Activated CD8-positive, alpha-beta T cell treated with anti-CD3 and anti-CD28 coated beads for 36 hours (primary cell): ENCODE measurements around the gene KIF13A. TPM values are rescaled to one million over a fixed set of nuclear protein-coding genes. Genes with fewer than 3 reads are reported as not detected.
"Not testable (repeated sequence)": the region's sequence is repeated elsewhere in the genome, so short reads cannot be mapped to it uniquely, and the experiment has no call there.

Experiments used
- ATAC-seq: fragments of 200-7000 bp; cut with Tn5 transposase; one replicate; pipeline ENCODE4 v1.10.0; 2021; ENCODE audit warnings: mild to moderate bottlenecking, moderate library complexity
- CTCF ChIA-PET: fragments of 350-600 bp; sonication (Branson Sonifier 250); formaldehyde crosslinking; loops from one replicate; lab custom pipeline; 2021; ENCODE audit warnings: antibody characterized with exemption; lab: Charles Lee
- POLR2A ChIA-PET: fragments of 350-600 bp; sonication (Branson Sonifier 250); formaldehyde crosslinking; loops from one replicate; lab custom pipeline; 2021; ENCODE audit warnings: antibody characterized with exemption; lab: Charles Lee
- DNase-seq: peaks from one replicate; pipeline ENCODE4 v3.0.0-alpha.2; 2020
- H3K27ac Mint-ChIP-seq: one replicate; pipeline ENCODE4 v1.8.0; 2021; ENCODE audit warnings: mild to moderate bottlenecking, mixed read lengths
- H3K27me3 Mint-ChIP-seq: one replicate; pipeline ENCODE4 v1.8.0; 2021; ENCODE audit warnings: mixed read lengths
- H3K36me3 Mint-ChIP-seq: one replicate; pipeline ENCODE4 v1.8.0; 2021; ENCODE audit warnings: low read depth, mixed read lengths
- H3K4me1 Mint-ChIP-seq: one replicate; pipeline ENCODE4 v1.8.0; 2021; ENCODE audit warnings: low read depth, mixed read lengths
- H3K4me3 Mint-ChIP-seq: one replicate; pipeline ENCODE4 v1.8.0; 2021; ENCODE audit warnings: mild to moderate bottlenecking, moderate library complexity, mixed read lengths
- H3K9me3 Mint-ChIP-seq: one replicate; pipeline ENCODE4 v1.8.0; 2021; ENCODE audit warnings: mixed read lengths
- intact Hi-C: fragments of 100-400 bp; cut with micrococcal nuclease; formaldehyde crosslinking; loops from one replicate; pipeline ENCODE4 v1.10.0; 2022
- total RNA-seq, 2 experiments: library from RNA; stranded (reverse); gene quantifications; one replicate each; pipeline ENCODE4 v1.2.3, GENCODE V29; 2021
- TF ChIP-seq, protein P1 (sequence below): fragments of 200-600 bp; IDR thresholded peaks from one replicate; pipeline ENCODE4 v1.8.0; 2022; ENCODE audit warnings: antibody characterized with exemption, mild to moderate bottlenecking

KIF13A gene
- total RNA-seq, 2 experiments from 2014 or later, result not detected

GRCh38 chr6:17865243-17865642, 122.2 kb downstream of the KIF13A start:
- ChIA-PET CTCF (no interaction called here), POLR2A (no interaction called here)
- Mint-ChIP-seq H3K36me3 (no peaks in the 10 kb centered on the region), H3K4me1 (no peaks in the 10 kb centered on the region), H3K27me3 (peaks cover 7% of the 10 kb centered on the region), H3K4me3 (no peak overlapping the region), H3K9me3 (no peaks in the 10 kb centered on the region), H3K27ac (no peak overlapping the region)
- DNase-seq (no peak), ATAC-seq (no peak)
- intact Hi-C loops, result no loop called here
- TF ChIP-seq, protein P1, sequence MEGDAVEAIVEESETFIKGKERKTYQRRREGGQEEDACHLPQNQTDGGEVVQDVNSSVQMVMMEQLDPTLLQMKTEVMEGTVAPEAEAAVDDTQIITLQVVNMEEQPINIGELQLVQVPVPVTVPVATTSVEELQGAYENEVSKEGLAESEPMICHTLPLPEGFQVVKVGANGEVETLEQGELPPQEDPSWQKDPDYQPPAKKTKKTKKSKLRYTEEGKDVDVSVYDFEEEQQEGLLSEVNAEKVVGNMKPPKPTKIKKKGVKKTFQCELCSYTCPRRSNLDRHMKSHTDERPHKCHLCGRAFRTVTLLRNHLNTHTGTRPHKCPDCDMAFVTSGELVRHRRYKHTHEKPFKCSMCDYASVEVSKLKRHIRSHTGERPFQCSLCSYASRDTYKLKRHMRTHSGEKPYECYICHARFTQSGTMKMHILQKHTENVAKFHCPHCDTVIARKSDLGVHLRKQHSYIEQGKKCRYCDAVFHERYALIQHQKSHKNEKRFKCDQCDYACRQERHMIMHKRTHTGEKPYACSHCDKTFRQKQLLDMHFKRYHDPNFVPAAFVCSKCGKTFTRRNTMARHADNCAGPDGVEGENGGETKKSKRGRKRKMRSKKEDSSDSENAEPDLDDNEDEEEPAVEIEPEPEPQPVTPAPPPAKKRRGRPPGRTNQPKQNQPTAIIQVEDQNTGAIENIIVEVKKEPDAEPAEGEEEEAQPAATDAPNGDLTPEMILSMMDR, result no peak

DNA sequence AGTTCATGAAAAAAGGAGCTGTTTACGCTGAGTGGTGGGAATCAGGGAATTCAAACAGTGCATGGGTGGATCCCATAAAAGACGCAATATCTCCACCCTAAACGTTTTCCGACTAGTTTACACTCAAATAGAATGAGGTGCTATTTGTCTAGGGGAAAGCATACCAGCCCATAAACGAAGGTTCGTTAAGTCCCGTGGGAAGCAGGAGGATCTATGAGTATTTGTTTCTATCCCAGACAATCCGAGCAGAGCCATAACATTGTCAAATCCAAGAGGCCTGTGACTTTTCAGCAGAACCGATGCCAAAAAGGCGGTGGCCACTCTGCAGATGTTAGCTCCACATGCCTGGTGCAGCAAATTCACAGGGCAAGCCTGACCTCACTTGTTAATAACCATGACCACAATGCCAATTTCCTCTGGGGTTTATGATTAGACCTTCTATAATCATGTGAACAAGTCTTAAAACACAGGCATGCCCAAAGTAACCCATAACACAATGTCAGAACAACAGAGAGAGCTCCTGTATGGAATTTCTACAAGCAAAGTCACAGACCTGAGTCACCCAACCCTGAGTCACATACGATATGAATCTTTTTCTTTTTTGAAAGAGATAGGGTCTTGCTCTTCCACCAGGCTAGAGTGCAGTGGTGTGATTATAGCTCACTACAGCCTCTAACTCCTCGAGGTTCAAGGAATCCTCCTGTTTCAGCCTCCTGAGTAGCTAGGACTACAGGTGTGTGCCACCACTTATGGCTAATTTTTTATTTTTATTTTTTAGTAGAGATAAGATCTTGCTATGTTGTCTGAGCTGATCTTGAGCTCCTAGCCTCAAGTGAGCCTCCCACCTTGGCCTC, 123.3 kb downstream of the KIF13A start:
- ChIA-PET POLR2A (no interaction called here), CTCF (no interaction called here)
- no peak for ATAC-seq
- TF ChIP-seq, protein P1, result no peak
- Mint-ChIP-seq H3K27me3 (peaks cover 4% of the 10 kb centered on the region), H3K4me3 (no peak overlapping the region), H3K9me3 (no peaks in the 10 kb centered on the region), H3K36me3 (no peaks in the 10 kb centered on the region), H3K27ac (no peak overlapping the region), H3K4me1 (no peaks in the 10 kb centered on the region)
- intact Hi-C loops, result no loop called here
- no peak for DNase-seq

- Mint-ChIP-seq H3K36me3 (no peaks in the 10 kb centered on the region), H3K27me3 (peaks cover 2% of the 10 kb centered on the region), H3K27ac (no peak overlapping the region), H3K4me1 (no peaks in the 10 kb centered on the region), H3K4me3 (no peak overlapping the region), H3K9me3 (no peaks in the 10 kb centered on the region)
- TF ChIP-seq, protein P1, result no peak
- POLR2A ChIA-PET, result no interaction called here
- intact Hi-C loops, result no loop called here
- ATAC-seq (no peak), DNase-seq (no peak)
- CTCF ChIA-PET, result interaction anchor here (1.2 to 1.3 kb wide), 2 partner anchors 13 to 23 kb away, joined by 3 read pairs; no protein-coding TSS in a partner anchor
Observed at GRCh38 chr6:17861361-17861760, 126.1 kb downstream of the KIF13A start.

DNA sequence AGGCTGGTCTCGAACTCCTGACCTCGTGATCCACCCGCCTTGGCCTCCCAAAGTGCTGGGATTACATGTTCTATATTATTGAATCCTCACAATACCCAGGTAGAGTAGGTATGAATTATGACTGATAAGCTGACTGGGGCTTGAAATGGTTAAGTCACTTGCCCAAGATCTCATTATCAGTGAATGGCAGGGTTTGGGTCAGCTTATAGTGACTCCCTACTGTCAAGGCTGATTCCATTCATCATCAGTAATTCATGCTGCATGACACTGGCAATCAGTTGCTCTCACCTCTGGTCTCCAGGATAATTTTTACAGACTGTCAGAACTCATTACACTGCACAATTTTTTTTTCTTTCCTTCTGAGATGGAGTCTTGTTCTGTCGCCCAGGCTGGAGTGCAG, 127.6 kb downstream of the KIF13A start:
- Mint-ChIP-seq H3K27me3 (no peaks in the 10 kb centered on the region), H3K27ac (no peak overlapping the region), H3K9me3 (no peaks in the 10 kb centered on the region), H3K4me3 (no peak overlapping the region), H3K4me1 (no peaks in the 10 kb centered on the region), H3K36me3 (no peaks in the 10 kb centered on the region)
- POLR2A ChIA-PET, result no interaction called here
- ATAC-seq (no peak), DNase-seq (no peak)
- TF ChIP-seq, protein P1, result no peak
- CTCF ChIA-PET, result no interaction called here
- intact Hi-C loops, result no loop called here

- POLR2A ChIA-PET, result no interaction called here
- ATAC-seq (no peak), DNase-seq (no peak)
- intact Hi-C loops, result no loop called here
- CTCF ChIA-PET, result no interaction called here
- Mint-ChIP-seq H3K9me3 (no peaks in the 10 kb centered on the region), H3K4me3 (no peak overlapping the region), H3K27ac (no peak overlapping the region), H3K4me1 (no peaks in the 10 kb centered on the region), H3K36me3 (no peaks in the 10 kb centered on the region), H3K27me3 (no peaks in the 10 kb centered on the region)
- TF ChIP-seq, protein P1, result no peak
Observed at GRCh38 chr6:17858584-17858983, 128.9 kb downstream of the KIF13A start.

DNA sequence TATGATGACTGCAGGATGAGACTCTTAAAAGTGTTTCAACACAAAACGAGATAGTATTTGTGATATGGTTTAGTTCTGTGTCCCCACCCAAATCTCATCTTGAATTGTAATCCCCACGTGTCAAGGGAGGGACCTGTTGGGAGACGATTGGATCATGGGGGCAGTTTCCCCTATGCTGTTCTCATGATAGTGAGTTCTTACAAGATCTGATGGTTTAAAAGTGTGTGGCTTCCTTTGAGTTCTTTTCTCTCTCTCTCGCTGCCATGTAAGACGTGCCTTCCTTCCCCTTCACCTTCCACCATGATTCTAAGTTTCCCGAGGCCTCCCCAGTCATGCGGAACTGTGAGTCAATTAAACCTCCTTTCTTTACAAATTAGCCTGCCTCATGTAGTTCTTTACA, 130.2 kb downstream of the KIF13A start:
- H3K27me3 Mint-ChIP-seq, H3K4me3 Mint-ChIP-seq, H3K27ac Mint-ChIP-seq, intact Hi-C loops, ATAC-seq, H3K36me3 Mint-ChIP-seq, CTCF ChIA-PET, H3K4me1 Mint-ChIP-seq, POLR2A ChIA-PET, DNase-seq, H3K9me3 Mint-ChIP-seq: not testable (repeated sequence)
